ENCODE measurements around the gene NECAP2. TPM values are rescaled to one million over a fixed set of nuclear protein-coding genes. Genes with fewer than 3 reads are reported as not detected.

The NECAP2 gene
- total RNA-seq, 4 donors from 2014 or later: 36.0 to 60.1 (median 38.6) TPM

Other genes with a start within 250 kb of the NECAP2 start
- gene ARHGEF19, start 228.1 kb upstream of the NECAP2 start, total RNA-seq: 10 to 100 TPM in 2 of 4 donors, 1 to 10 TPM in 2; 3.6 to 26.8 (median 12.2) TPM
- gene CPLANE2, start 203.5 kb upstream of the NECAP2 start, total RNA-seq: 1 to 10 TPM; 5.1 to 7.4 (median 5.5) TPM
- 10 to 100 TPM; 21.0 to 30.3 (median 23.0) TPM for gene FBXO42, start 88.2 kb upstream of the NECAP2 start, total RNA-seq
- gene SZRD1, start 73.5 kb upstream of the NECAP2 start, total RNA-seq: 100 to 1,000 TPM in 1 of 4 donors, 10 to 100 TPM in 3; 24.4 to 126 (median 47.2) TPM
- gene SPATA21, start 3.3 kb upstream of the NECAP2 start, total RNA-seq: under 1 TPM in 1 of 4 donors, not detected in 3; 0.27 TPM
- 1,000 to 10,000 TPM in 1 of 4 donors, under 1 TPM in 3; under 0.01 to 2,125 (median under 0.01) TPM for gene RNU1-1, start 73.6 kb downstream of the NECAP2 start, total RNA-seq
- 100 to 1,000 TPM in 1 of 4 donors, 10 to 100 TPM in 3; 29.4 to 178 (median 39.2) TPM for gene NBPF1, start 172.8 kb downstream of the NECAP2 start, total RNA-seq
- 1,000 to 10,000 TPM in 1 of 4 donors, under 1 TPM in 3; under 0.01 to 2,125 (median under 0.01) TPM for gene RNU1-3, start 226.2 kb downstream of the NECAP2 start, total RNA-seq

Data from uterus (tissue), 4 donors.